A673 (cell line): ENCODE measurements around the gene FFAR1.

Experiments
- EZH2 ChIP-seq: fragments of 200-600 bp; sonication (generic); IDR thresholded peaks from 2 replicates; pipeline ENCODE4 v1.6.1; 2017; ENCODE audit warnings: borderline replicate concordance, low read depth, mild to moderate bottlenecking, mixed read lengths, antibody characterized with exemption, low read length; ENCODE audit not compliant: poor library complexity, severe bottlenecking
- TF ChIP-seq, protein P1 (sequence below): fragments of 300-800, 200-600 bp; sonication (generic); conservative IDR thresholded peaks from 2 replicates; pipeline ENCODE4 v1.5.1; 2017; ENCODE audit warnings: low read depth, mild to moderate bottlenecking, antibody characterized with exemption, low read length, moderate library complexity, mixed read lengths

DNA sequence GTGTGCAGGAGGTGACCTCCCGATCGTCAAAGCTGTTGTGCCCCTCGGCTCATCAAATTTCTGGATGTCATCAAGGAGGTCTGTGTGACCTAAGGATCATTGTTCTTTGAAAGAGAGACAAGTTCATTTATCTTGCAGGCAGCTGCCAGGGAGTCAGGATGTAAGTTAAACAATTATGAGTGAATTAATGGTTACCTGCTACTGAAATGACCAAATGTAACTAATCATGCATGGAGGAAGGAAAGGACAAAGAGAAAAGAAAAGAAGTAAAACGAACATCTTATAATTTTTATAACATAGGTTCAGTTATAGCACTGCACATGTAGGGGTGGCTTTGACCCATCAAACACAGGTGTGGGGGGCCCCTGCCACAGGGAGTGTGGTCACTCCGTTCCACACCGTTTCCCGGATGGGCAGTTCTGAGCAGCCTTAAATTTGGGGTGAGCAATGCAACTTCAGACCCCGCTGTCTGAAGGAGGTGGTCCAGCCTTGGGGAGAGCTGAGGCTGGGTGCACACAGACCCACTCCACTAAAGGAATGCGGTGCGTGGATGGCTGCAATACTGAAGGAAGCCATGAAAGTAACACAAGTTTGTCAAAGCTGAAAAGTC lies 13.5 kb upstream of the FFAR1 start:
- TF ChIP-seq, protein P1, sequence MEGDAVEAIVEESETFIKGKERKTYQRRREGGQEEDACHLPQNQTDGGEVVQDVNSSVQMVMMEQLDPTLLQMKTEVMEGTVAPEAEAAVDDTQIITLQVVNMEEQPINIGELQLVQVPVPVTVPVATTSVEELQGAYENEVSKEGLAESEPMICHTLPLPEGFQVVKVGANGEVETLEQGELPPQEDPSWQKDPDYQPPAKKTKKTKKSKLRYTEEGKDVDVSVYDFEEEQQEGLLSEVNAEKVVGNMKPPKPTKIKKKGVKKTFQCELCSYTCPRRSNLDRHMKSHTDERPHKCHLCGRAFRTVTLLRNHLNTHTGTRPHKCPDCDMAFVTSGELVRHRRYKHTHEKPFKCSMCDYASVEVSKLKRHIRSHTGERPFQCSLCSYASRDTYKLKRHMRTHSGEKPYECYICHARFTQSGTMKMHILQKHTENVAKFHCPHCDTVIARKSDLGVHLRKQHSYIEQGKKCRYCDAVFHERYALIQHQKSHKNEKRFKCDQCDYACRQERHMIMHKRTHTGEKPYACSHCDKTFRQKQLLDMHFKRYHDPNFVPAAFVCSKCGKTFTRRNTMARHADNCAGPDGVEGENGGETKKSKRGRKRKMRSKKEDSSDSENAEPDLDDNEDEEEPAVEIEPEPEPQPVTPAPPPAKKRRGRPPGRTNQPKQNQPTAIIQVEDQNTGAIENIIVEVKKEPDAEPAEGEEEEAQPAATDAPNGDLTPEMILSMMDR, result no peak
- TF ChIP-seq EZH2, result no peak
